Pancreas (tissue), 10 donors: Measurements from ENCODE around the gene CHD1. TPM values are rescaled to one million over a fixed set of nuclear protein-coding genes. Genes with fewer than 3 reads are reported as not detected.
A peak's percentile ranks its signal among the peaks of the same experiment; 100 is the strongest.

Source experiments
- ATAC-seq, 4 donors: fragments of 200-7000 bp; cut with Tn5 transposase; one replicate each; pipeline versions ENCODE4 v1.8.0 to v1.9.1; 2020; ENCODE audit warnings: mild to moderate bottlenecking in 4 of 4, moderate library complexity in 4 of 4
- DNase-seq, 6 donors: peaks; one replicate each; pipeline ENCODE4 v3.0.0-alpha.2; 2020
- FAIRE-seq: peaks from 2 replicates; lab custom pipeline; 2012; peaks lifted over from hg19 to GRCh38; lab: Jason Lieb, UNC
- H3K27ac ChIP-seq, 4 donors: fragments of 200-600 bp; sonication (generic); 1 replicate in 3 of 4; 2 replicates in 1 of 4; pipeline versions ENCODE4 v1.5.0 to v1.8.0; 2020
- H3K27me3 ChIP-seq, 4 donors: fragments of 200-600 bp; one replicate each; pipeline ENCODE4 v1.8.0; 2021
- H3K36me3 ChIP-seq, 3 donors: fragments of 200-600 bp; sonication (generic) in 1 of 3; one replicate each; pipeline versions ENCODE4 v1.5.0 to v1.8.0; 2020 to 2021
- H3K4me1 ChIP-seq, 3 donors: fragments of 200-600 bp; one replicate each; pipeline ENCODE4 v1.8.0; 2021
- H3K4me3 ChIP-seq, 4 donors: fragments of 200-600 bp; sonication (generic) in 2 of 4; one replicate each; pipeline versions ENCODE4 v1.5.0 to v1.8.0; 2020 to 2021
- H3K9me3 ChIP-seq, 4 donors: fragments of 200-600 bp; one replicate each; pipeline ENCODE4 v1.8.0; 2021
- WGBS, 2 donors: extraction: QIAGEN DNeasy Blood & Tissue Kit; methylation state at CpG; one replicate each; pipeline ENCODE4 v1.1.7; 2013; 5-methylcytosine and 5-hydroxymethylcytosine counted together
- intact Hi-C, 3 donors: fragments of 100-400 bp; cut with DNase I; formaldehyde crosslinking; loops; one replicate each; pipeline versions ENCODE4 v1.11.1 to v1.14.2; 2022
- polyA plus RNA-seq, 2 donors: library from polyadenylated mRNA; stranded (reverse); fragments of 200-250 nt; gene quantifications; one replicate each; pipeline ENCODE4 v1.2.3, GENCODE V29; 2013
- total RNA-seq, 6 donors: library from RNA; stranded (reverse); fragmentation: NEBNext Ultra II Directional in 4 of 6; extraction: Animal tissue kit (Norgen Biotek cat#: 25700) in 4 of 6; gene quantifications; one replicate each; pipeline versions ENCODE4 v1.2.1 to v1.2.4, GENCODE V29; 2021 to 2023
- TF ChIP-seq, protein P1 (sequence below), 4 donors: fragments of 200-600 bp; sonication (generic) in 3 of 4; IDR thresholded peaks; one replicate each; pipeline versions ENCODE4 v1.5.0 to v1.8.0; 2021; ENCODE audit warnings: antibody characterized with exemption in 4 of 4
- donor health status: healthy with polysubstance abuse.
- donor health status: DM: no; HTN: no; CAD: no; lungs with moderate emphysema.
- donor health status: DM: no; HTN: no; CAD: no.
- donor health status: control.
- donor health status: control.
- donor health status: Bipolar disorder and iron deficiency.
- donor health status: DM: yes; HTN: yes; CAD: no.
- donor health status: DM: no; HTN: no; CAD: no.
- donor health status: DM: no; HTN: no; CAD: no.
- donor health status: DM: yes; HTN: yes; CAD: no.

Gene CHD1
- total and polyA plus RNA-seq, 8 donors: 10.1 to 20.7 (median 12.4) TPM

DNA sequence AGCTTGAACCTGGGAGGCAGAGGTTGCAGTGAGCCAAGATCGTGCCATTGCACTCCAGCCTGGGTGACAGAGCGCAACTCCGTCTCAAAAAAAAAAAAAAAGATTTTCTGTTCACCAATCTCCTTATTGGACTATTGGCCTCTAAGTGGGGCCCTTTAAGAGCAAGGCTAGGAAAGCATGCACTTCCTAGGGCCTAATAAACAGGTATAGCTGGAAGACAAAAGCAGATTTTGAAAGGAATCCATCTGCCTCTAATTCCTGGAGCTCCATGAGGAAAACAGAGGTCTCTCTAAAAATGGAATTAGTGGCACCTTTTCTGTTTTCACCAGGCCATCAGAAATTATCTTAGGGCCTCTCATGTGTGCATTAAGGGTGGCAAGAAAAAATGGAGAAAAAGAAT, 85.3 kb downstream of the CHD1 start:
- 95 to 98% methylated on average over 3 of the region's 3 CpGs for WGBS, 2 donors
- DNase-seq (no peak), FAIRE-seq (no peak), ATAC-seq (no peak)
- no peaks in the 10 kb centered on the region for H3K9me3 ChIP-seq
- no peak overlapping the region for H3K4me3 ChIP-seq
- TF ChIP-seq, protein P1, sequence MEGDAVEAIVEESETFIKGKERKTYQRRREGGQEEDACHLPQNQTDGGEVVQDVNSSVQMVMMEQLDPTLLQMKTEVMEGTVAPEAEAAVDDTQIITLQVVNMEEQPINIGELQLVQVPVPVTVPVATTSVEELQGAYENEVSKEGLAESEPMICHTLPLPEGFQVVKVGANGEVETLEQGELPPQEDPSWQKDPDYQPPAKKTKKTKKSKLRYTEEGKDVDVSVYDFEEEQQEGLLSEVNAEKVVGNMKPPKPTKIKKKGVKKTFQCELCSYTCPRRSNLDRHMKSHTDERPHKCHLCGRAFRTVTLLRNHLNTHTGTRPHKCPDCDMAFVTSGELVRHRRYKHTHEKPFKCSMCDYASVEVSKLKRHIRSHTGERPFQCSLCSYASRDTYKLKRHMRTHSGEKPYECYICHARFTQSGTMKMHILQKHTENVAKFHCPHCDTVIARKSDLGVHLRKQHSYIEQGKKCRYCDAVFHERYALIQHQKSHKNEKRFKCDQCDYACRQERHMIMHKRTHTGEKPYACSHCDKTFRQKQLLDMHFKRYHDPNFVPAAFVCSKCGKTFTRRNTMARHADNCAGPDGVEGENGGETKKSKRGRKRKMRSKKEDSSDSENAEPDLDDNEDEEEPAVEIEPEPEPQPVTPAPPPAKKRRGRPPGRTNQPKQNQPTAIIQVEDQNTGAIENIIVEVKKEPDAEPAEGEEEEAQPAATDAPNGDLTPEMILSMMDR (IDR thresholded peaks at IDR 0.05): no peak
- no peaks in the 10 kb centered on the region for H3K36me3 ChIP-seq
- H3K27ac ChIP-seq: no peak overlapping the region
- H3K4me1 ChIP-seq: no peaks in the 10 kb centered on the region
- H3K27me3 ChIP-seq: no peaks in the 10 kb centered on the region
- intact Hi-C loops: no loop called here

DNA sequence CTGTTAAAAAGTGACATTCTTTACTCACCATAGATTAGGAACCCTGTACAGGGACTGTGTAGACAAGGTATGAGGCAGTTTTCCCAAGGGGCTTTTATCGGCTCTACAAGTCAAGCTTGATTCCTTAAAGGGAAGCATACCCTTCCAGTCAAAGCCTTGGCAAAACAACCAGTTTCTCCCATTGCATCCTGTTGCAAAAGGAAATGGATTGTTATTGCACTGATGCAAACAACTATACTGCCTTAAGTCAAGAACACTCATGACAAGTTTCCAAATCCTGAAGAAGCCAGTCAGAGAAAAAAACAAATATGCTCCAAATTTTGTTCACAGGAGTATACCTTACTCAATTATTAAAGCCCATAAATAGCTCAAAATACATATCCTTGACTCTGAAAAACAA, 87.9 kb downstream of the CHD1 start:
- TF ChIP-seq, protein P1 (IDR thresholded peaks at IDR 0.05): no peak
- Histone ChIP-seq H3K4me3 (no peak overlapping the region), H3K27ac (no peak overlapping the region), H3K36me3 (no peaks in the 10 kb centered on the region), H3K9me3 (no peaks in the 10 kb centered on the region), H3K4me1 (no peaks in the 10 kb centered on the region), H3K27me3 (no peaks in the 10 kb centered on the region)
- WGBS, 2 donors: 93 to 95% methylated on average over 1 of the region's 1 CpG
- DNase-seq: no peak
- ATAC-seq: no peak
- no peak for FAIRE-seq
- intact Hi-C loops: no loop called here

DNA sequence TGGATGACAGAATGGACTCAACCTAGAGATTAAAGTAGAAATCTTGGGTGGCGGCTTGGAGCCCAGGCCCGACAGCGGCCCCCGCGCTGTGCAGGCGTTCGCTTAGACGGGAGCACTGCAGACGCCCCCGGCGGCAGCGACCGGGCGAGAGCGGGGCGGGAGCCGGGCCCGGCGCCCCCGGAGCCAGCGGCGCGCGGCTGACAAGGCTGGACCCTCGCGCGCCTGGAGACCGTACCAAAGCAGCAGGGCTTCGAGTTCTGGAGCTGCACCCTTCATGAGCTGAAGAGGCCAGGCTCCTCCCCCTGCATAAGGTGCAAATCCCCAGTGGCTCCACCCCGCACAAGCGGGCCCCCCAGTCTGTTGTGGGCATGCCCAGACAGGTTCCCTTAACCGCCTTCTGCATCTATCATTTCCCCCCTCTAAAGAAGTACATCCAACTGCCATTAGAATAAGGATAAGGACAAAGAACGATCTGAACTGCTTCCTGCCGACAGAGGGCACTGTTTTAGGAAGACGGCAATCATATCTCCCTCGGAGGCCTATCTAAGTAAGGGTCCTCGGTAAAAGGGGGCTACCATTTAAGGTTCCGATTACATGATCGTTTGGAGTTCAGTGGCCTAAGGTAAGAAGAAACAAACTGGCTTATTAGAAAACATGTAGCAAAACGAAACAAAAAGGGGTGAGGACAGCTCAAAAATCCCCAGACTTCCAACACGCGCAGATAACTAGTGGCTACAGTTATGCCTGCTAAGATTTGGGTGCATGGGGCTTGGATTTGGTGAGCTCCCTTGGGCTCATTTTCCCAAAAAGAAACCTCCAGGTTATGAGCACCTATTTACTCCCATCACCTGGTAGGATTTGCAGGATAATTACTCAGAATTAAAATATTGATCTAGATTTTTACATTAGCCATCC, 89.1 kb downstream of the CHD1 start:
- no peaks in the 10 kb centered on the region for H3K27me3 ChIP-seq
- no peak for DNase-seq
- no peaks in the 10 kb centered on the region for H3K4me1 ChIP-seq
- no peaks in the 10 kb centered on the region for H3K36me3 ChIP-seq
- TF ChIP-seq, protein P1 (IDR thresholded peaks at IDR 0.05): peak in 1 of 4 donors; percentile 19
- H3K9me3 ChIP-seq: no peaks in the 10 kb centered on the region
- no peak for FAIRE-seq
- H3K27ac ChIP-seq: no peak overlapping the region
- ATAC-seq: peak in 3 of 4 donors; percentile 35 to 40 (median 36)
- intact Hi-C loops: no loop called here
- peak overlapping the region in 1 of 4 donors; percentile 20 for H3K4me3 ChIP-seq
- WGBS, 2 donors: 49 to 52% methylated on average over 42 of the region's 42 CpGs

DNA sequence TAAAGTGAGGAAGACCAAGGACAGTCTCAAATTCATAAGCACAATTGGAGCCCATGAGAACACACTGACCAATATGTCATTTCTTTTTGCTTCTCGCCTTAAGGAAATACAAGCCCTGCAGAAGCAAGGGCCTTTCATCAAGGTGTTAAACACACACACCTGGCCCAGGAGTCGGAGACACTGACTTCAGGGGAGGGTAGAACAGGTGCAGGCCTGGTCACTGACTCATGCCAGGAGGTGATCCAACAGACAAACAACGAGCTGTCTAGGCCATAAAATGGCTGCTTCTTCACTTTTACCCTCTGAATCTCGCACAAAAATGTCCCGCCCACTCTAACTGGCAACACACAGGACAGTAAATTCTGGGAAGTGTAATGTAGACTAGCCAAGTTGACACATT, 92.6 kb downstream of the CHD1 start:
- 89 to 94% methylated on average over 5 of the region's 5 CpGs for whole genome bisulfite sequencing, 2 donors
- no peaks in the 10 kb centered on the region for H3K27me3 ChIP-seq
- DNase-seq: no peak
- H3K36me3 ChIP-seq: no peaks in the 10 kb centered on the region
- TF ChIP-seq, protein P1 (IDR thresholded peaks at IDR 0.05): no peak
- no peak overlapping the region for H3K4me3 ChIP-seq
- intact Hi-C loops: no loop called here
- no peak overlapping the region for H3K27ac ChIP-seq
- no peaks in the 10 kb centered on the region for H3K9me3 ChIP-seq
- no peak for FAIRE-seq
- ATAC-seq: no peak
- no peaks in the 10 kb centered on the region for H3K4me1 ChIP-seq
